Activated naive CD8-positive, alpha-beta T cell treated with anti-CD3 and anti-CD28 coated beads, Interleukin-2, amount 50 U/mL, for 24 hours (primary cell): Measurements from ENCODE around the gene ACIN1.
"Not testable (repeated sequence)": the region's sequence is repeated elsewhere in the genome, so short reads cannot be mapped to it uniquely, and the experiment has no call there.

Experiments used
- ATAC-seq: fragments of 150-1000 bp; cut with Tn5 transposase; one replicate; pipeline ENCODE4 v1.10.0; 2021
- DNase-seq: peaks from one replicate; pipeline ENCODE4 v3.0.0; 2021
- H3K27ac Mint-ChIP-seq: one replicate; pipeline ENCODE4 v1.8.0; 2021; ENCODE audit warnings: mild to moderate bottlenecking, mixed read lengths
- H3K27me3 Mint-ChIP-seq: one replicate; pipeline ENCODE4 v1.8.0; 2021; ENCODE audit warnings: mixed read lengths
- H3K36me3 Mint-ChIP-seq: one replicate; pipeline ENCODE4 v1.8.0; 2021; ENCODE audit warnings: low read depth, mixed read lengths
- H3K4me1 Mint-ChIP-seq: one replicate; pipeline ENCODE4 v1.8.0; 2021; ENCODE audit warnings: mixed read lengths
- H3K4me3 Mint-ChIP-seq: one replicate; pipeline ENCODE4 v1.8.0; 2021; ENCODE audit warnings: mild to moderate bottlenecking, moderate library complexity, mixed read lengths
- H3K9me3 Mint-ChIP-seq: one replicate; pipeline ENCODE4 v1.8.0; 2021; ENCODE audit warnings: mixed read lengths

The ACIN1 gene

DNA sequence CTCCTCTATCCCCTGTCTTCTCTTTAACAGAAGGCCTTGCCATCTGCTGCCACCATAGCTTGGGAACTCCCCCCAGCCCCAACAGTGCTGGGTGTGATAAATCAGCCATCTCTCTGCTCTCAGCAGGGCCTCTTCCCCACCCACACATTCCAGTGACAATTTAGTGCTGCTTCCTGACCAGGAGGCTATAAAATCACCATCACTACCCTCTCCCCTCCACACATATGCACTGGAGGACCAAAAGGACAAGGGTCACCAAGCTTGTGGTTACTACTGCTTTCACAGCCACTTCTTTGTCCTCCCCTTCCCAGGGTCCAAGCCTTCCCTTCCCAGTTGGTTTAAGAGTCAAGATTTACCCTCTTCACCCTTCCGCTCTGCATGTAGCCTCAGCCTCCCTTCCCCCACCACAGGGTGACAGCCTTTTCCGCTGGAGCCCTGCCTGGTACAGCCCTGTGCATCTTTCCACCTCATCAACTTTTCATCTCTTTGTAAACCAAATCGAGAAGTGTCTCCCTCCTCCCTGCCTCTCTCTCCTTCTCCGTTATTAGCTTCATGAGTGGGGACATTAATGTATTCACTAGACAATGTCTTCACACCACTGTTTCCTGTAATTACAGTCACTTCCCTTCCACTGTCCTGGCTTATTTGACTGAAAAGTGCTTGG is 69.7 kb downstream of the ACIN1 start:
- peak overlapping the region; percentile 10 for H3K4me3 Mint-ChIP-seq
- H3K9me3 Mint-ChIP-seq, result no peaks in the 10 kb centered on the region
- peak overlapping the region; percentile 81 for H3K27ac Mint-ChIP-seq
- H3K36me3 Mint-ChIP-seq, result peaks cover 44% of the 10 kb centered on the region
- peak; percentile 11 for DNase-seq
- H3K4me1 Mint-ChIP-seq, result peaks cover 55% of the 10 kb centered on the region
- no peaks in the 10 kb centered on the region for H3K27me3 Mint-ChIP-seq
- peak; percentile 68 for ATAC-seq

DNA sequence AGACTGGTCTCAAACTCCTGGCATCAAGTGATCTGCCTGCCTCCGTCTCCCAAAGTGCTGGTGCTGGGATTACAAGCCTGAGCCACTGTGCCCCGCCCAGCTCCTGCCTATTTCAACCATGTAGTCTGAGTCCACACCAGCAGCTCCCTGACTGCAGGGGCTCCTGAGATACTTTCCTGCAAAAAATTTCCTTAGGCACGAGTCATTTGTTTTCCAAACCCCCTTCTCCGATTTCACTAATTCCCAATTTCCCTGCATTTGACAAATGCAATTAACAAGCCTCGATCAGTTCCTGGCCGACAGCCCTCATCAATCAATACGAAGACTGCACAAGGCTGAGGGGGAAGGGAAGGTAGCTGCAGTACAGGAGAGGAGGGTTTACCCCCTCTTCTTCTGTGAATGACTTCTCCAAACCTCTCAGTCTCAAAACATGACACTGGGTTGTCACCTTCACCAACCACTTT is 70.3 kb downstream of the ACIN1 start:
- peaks cover 55% of the 10 kb centered on the region for H3K4me1 Mint-ChIP-seq
- H3K4me3 Mint-ChIP-seq, result no peak overlapping the region

DNA sequence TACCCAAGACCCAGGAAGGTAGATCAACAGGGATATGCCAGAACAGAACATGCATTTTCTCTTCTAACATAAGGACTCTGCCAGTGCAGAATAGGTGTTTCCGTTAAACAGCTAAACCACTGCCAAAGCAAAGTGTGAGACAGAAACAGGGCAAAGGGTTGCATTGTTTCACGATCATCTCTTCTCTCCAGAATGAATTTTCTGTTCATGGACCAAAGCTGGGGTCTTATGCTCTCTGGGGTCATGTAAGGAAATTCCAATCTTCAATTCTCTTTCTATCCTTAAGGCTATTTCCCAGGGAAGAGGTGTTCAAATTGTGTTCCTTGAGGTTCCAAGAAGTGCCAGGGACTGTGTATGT is 71.2 kb downstream of the ACIN1 start:
- DNase-seq (no peak), ATAC-seq (no peak)
- no peaks in the 10 kb centered on the region for H3K9me3 Mint-ChIP-seq
- H3K4me1 Mint-ChIP-seq, result peaks cover 46% of the 10 kb centered on the region
- H3K27me3 Mint-ChIP-seq, result no peaks in the 10 kb centered on the region
- H3K36me3 Mint-ChIP-seq, result peaks cover 36% of the 10 kb centered on the region
- H3K27ac Mint-ChIP-seq, result no peak overlapping the region
- no peak overlapping the region for H3K4me3 Mint-ChIP-seq

More for the DNA sequence above, 70.3 kb downstream of the ACIN1 start:
- Mint-ChIP-seq H3K27ac (peak overlapping the region; percentile 81), H3K9me3 (no peaks in the 10 kb centered on the region), H3K27me3 (no peaks in the 10 kb centered on the region), H3K36me3 (peaks cover 44% of the 10 kb centered on the region)
- ATAC-seq, result peak; percentile 38
- no peak for DNase-seq

DNA sequence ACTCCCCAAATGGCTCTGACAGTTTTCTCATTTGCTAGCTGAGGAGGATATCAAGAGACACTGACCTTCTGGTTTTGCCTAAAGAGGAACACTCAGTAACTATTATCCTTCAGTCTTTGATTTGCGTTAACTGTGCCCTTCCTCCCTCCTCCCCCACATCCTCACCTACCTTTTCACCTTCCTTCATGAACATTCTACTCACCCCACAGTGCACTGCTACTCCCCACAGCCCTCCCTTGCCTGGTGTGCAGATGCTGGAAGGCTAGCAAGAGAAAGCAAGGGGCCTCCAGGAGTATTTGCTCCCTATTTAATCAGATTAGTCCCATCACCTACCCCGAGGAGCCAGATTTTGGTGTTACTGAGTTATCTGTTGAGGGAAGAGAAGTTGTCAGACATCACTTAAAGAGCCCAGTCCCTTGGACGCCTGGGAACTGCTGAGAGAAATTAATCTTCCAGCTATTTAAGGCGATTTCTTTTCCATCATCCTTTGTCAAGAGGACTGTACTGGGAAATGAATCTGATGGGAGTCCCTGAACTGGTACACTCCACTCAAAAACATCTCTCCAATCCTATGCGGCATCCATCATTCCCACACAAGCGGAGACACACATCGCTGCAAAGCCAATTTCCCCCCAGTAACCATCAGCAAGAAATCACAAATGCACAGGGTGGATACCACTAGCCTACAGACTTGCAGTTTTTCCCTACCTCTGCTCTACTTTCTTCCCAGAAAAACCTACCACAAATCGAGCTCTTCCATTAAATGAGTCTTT is 71.7 kb downstream of the ACIN1 start:
- H3K4me1 Mint-ChIP-seq, result peaks cover 43% of the 10 kb centered on the region
- no peak for DNase-seq
- peak overlapping the region; percentile 37 for H3K27ac Mint-ChIP-seq
- peaks cover 33% of the 10 kb centered on the region for H3K36me3 Mint-ChIP-seq
- ATAC-seq, result no peak
- H3K27me3 Mint-ChIP-seq, result no peaks in the 10 kb centered on the region
- no peaks in the 10 kb centered on the region for H3K9me3 Mint-ChIP-seq
- no peak overlapping the region for H3K4me3 Mint-ChIP-seq

DNA sequence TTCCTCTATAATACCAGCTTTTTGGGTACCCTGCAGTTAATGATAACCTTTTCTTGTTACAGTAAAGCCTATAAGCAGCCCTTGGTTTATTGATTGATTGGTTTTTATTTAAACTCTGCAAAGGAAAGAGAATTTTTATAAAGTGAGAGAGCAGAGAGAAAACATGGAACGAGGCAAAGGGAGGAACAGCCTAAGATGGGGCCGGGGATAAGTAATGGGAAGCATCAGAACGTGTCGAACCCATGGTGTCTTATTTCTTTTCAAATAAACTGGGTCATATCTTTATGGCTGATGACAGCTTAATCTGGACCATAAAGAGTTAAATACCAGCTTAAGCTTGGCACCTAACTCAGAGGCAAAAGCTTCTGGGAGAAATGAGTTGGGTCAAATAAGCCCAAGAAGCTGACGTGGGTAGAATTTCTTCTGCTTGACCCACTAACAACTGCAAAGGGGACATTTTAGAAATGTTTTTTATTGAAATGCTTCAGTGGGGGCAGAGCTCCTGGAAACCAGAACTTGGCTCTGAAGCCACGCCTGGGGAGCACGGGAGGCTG is 73.0 kb downstream of the ACIN1 start:
- no peak overlapping the region for H3K4me3 Mint-ChIP-seq
- peaks cover 38% of the 10 kb centered on the region for H3K4me1 Mint-ChIP-seq
- ATAC-seq, result no peak
- no peak overlapping the region for H3K27ac Mint-ChIP-seq
- H3K27me3 Mint-ChIP-seq, result no peaks in the 10 kb centered on the region
- no peak for DNase-seq
- H3K9me3 Mint-ChIP-seq, result no peaks in the 10 kb centered on the region
- H3K36me3 Mint-ChIP-seq, result peaks cover 28% of the 10 kb centered on the region

DNA sequence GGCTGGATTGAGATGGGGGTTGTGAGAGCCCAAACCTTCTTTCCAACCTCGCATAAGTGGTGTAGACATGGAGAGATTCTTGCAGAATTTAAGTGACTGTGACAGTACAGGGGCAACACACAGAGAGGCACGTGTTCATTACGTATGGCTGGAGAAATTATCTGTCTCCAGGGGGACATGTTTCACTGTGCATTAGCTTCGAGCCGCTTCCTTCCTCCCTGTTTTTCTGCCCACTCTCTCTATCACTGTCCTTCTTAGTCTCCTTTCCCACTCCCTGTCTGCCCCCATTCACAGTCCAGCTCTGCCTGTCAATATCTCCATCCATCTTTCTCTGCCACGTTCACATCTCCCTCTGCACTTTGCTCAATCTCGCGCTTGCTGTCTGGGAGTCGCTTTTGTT is 73.5 kb downstream of the ACIN1 start:
- Mint-ChIP-seq H3K9me3 (no peaks in the 10 kb centered on the region), H3K4me1 (peaks cover 38% of the 10 kb centered on the region), H3K4me3 (no peak overlapping the region), H3K36me3 (peaks cover 28% of the 10 kb centered on the region), H3K27me3 (no peaks in the 10 kb centered on the region), H3K27ac (no peak overlapping the region)
- DNase-seq, result no peak
- no peak for ATAC-seq

DNA sequence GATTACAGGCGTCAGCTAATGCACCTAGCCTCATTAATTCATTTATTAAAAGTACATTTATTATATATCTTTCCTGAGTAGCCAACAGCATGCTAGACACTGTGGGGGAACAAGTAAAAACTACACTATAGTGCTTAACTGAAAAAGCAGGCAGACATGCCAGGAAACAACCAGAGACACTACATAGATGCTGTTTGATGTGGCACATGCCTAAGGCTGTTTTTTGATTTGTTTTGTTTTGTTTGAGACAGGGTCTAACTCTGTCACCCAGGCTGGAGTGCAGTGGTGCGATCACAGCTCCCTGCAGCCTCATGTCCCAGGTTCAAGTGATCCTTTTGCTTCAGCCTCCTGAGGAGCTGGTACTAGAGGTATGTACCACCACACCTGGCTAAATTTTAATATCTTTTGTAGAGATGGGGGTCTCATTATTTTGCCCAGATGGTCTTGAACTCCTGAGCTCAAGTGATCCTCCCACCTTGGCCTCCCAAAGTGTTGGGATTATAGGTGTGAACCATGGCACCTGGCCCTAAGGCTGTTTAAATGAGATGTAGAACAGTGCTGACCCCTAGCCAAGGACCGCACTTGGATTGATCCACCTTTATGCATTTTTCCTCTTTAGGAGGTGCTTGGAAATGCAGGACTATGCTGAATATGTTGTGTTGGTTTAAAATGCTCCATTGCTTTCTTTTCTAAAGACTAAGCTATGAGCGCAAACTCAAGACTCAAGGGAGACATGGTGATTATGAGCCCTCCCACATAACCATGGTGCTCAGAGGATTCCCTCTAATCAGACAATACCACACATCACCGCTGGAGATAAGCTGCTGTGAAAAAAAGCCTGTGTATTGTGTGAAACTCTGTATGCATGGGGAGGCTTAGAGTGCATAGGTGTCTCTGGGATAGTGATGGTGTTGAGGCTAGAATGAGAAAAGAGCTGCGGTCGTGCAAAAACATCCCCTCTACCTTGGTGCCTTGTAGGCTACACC is 74.5 kb downstream of the ACIN1 start:
- Mint-ChIP-seq H3K4me3 (no peak overlapping the region), H3K9me3 (no peaks in the 10 kb centered on the region), H3K4me1 (peaks cover 32% of the 10 kb centered on the region), H3K27ac (no peak overlapping the region), H3K27me3 (no peaks in the 10 kb centered on the region), H3K36me3 (peaks cover 18% of the 10 kb centered on the region)
- no peak for DNase-seq
- peak; percentile 45 for ATAC-seq

DNA sequence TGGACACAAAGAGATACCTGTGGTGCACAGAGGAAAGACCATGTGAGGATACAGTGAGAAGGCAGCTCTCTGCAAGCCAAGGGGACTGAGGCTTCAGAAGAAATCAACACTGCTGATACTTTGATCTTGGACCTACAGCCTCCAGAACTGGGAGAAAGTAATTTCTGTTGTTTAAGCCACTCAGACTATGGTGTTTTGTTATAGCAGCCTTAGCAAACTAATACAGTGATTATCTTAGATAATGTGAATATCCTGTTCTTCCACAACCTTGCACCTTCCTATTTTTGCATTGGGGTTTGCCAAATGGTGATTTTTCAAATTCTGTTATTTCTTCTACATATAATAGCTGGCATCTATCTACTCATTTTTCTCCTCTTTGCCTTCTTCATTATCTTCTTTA is 76.8 kb downstream of the ACIN1 start:
- Mint-ChIP-seq H3K4me1 (peaks cover 13% of the 10 kb centered on the region), H3K4me3 (no peak overlapping the region), H3K27me3 (no peaks in the 10 kb centered on the region), H3K27ac (no peak overlapping the region), H3K36me3 (peaks cover 4% of the 10 kb centered on the region), H3K9me3 (no peaks in the 10 kb centered on the region)
- DNase-seq (no peak), ATAC-seq (no peak)

DNA sequence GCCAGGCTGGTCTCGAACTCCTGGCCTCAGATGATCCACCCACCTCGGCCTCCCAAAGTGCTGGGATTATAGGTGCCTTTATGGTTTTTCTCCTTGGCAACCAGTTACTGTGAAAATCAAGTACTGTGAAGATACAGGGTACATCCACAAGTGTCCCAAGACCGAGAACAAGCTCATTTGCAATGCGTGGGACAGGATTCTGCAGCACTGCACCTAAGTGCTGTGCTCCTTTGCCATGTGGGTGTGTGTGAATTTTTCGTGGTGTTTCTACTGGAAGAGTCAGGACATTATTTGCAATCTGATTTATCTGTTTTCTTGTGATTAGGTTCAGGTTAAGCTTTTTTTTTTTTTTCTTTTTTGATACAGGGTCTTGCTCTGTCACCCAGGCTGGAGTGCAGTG is 77.8 kb downstream of the ACIN1 start:
- H3K4me3 Mint-ChIP-seq, result no peak overlapping the region
- ATAC-seq (no peak), DNase-seq (no peak)
- H3K9me3 Mint-ChIP-seq, result no peaks in the 10 kb centered on the region
- peaks cover 7% of the 10 kb centered on the region for H3K4me1 Mint-ChIP-seq
- no peak overlapping the region for H3K27ac Mint-ChIP-seq
- H3K36me3 Mint-ChIP-seq, result peaks cover 4% of the 10 kb centered on the region
- H3K27me3 Mint-ChIP-seq, result no peaks in the 10 kb centered on the region

DNA sequence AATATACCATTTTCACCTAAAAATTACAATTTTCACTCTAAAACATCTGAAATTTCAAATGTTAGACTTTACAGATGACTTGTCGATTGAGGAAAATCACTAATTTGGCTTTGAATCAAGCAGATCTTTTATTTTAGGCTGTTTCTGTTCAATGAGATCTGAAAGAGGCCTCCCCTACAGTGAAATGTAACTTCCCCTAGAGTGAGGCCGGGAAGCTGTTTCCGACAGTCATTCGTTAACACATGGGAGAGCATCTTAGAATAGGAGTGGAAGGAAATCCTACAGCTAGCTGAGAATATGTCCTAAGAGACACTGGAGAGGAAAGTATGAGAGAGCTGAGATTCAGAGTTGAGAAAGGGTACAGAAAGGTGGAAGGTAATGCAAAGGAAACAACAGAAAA is 79.3 kb downstream of the ACIN1 start:
- Mint-ChIP-seq H3K4me3 (no peak overlapping the region), H3K4me1 (peaks cover 6% of the 10 kb centered on the region), H3K36me3 (no peaks in the 10 kb centered on the region), H3K9me3 (no peaks in the 10 kb centered on the region), H3K27ac (no peak overlapping the region), H3K27me3 (no peaks in the 10 kb centered on the region)
- ATAC-seq (no peak), DNase-seq (no peak)

DNA sequence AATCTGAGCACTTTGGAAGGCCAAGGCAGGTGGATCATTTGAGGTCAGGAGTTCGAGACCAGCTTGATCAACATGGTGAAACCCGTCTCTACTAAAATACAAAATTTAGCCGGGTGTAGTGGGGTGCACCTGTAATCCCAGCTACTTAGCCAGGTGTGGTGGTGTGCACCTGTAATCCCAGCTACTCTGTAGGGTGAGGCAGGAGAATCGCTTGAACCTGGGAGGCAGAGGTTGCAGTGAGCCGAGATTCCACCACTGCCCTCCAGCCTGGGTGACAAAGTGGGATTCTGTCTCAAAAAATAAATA is 81.2 kb downstream of the ACIN1 start:
- not testable (repeated sequence) for ATAC-seq, H3K4me3 Mint-ChIP-seq, DNase-seq, H3K36me3 Mint-ChIP-seq, H3K27ac Mint-ChIP-seq, H3K27me3 Mint-ChIP-seq, H3K9me3 Mint-ChIP-seq
- H3K4me1 Mint-ChIP-seq, result peaks cover 21% of the 10 kb centered on the region

DNA sequence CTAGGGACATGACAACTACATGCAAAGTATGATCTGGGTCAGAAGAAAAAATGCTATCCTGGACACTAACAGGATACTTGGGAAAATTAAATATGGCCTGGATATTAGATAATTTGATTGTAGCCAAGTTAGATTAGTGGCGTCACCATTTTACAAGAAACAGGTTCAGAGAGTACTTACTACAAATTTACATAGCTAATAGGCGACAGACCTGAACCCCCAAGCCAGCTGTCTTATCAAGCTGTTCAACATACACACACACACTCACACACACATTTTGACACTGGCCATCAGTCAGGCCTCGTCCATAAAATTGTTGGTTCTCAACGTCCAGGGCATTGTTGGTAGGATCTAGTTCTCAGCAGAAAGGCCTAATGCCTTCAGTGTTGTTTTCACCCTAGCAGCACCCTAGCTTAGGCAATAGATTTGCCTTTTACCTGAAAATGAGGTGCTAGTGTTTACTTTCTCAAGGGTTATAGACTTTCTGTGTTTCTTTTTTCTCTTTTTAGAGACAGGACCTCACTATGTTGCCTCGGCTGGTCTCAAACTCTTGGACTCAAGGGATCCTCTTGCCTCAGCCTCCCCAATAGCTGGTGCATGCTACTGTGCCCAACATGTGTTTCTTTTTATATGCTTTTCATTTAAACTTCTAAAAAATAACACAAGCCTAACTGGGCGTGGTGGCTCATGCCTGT is 81.7 kb downstream of the ACIN1 start:
- ATAC-seq (no peak), DNase-seq (no peak)
- no peaks in the 10 kb centered on the region for H3K27me3 Mint-ChIP-seq
- H3K27ac Mint-ChIP-seq, result no peak overlapping the region
- no peaks in the 10 kb centered on the region for H3K9me3 Mint-ChIP-seq
- peaks cover 26% of the 10 kb centered on the region for H3K4me1 Mint-ChIP-seq
- no peaks in the 10 kb centered on the region for H3K36me3 Mint-ChIP-seq
- no peak overlapping the region for H3K4me3 Mint-ChIP-seq

DNA sequence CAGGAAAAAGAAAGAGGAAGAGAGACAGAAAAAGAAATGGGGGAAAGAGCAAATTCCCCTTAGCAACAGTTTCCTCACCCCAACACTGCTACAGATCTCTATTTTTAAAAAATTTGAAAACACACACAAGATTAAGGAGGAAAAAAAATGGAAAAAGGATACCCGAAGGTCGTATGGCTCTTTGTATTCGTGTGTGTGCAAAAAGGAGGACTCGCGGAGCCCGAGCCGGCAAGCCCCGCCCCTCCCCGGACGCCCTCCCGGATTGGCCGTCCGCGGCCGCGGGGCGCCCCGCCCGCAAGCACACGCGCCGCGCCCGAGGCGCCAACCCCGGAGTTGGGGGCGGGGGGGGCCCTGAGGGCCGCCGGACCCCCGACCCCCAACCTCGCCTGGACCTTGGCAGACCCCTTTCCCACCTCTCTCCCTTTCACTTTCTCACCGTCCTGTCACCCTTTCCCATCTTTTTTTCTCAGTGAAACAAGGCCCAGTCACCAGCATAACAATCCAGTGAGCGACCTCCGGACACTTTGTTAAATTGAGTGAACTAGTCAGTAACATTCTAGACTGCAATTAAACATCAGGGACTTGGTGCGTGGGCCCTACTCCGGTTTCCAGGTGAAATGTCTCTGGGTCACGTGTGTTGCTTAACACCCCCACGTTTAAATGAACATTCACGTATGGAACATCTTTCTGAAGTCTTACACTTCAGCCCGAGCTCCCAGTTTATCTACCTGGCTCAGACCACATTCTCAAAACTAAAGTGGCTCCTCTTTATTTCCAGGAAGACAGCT is 84.8 kb downstream of the ACIN1 start, which contains the start of gene C14orf93:
Gene C14orf93, minus strand, starts transcription at position 205 of the 788 bp plus-strand sequence. CDS start 11,120 bp downstream, outside the sequence.
- ATAC-seq, result no peak
- no peaks in the 10 kb centered on the region for H3K27me3 Mint-ChIP-seq
- peaks cover 45% of the 10 kb centered on the region for H3K4me1 Mint-ChIP-seq
- H3K4me3 Mint-ChIP-seq, result peak within 1 kb of the TSS; percentile 95
- DNase-seq, result peak; percentile 87
- H3K36me3 Mint-ChIP-seq, result no peaks in the 10 kb centered on the region
- H3K9me3 Mint-ChIP-seq, result no peaks in the 10 kb centered on the region
- H3K27ac Mint-ChIP-seq, result peak within 1 kb of the TSS; percentile 95
